BE2C (cell line): ENCODE measurements around the gene SNAPC2.

Experiments used
- DNase-seq: peaks from one replicate; pipeline ENCODE4 v3.0.0-alpha.2; 2020
- H3K27me3 ChIP-seq: fragments of 250-450 bp; sonication (Bioruptor Pico); 2 replicates; pipeline ENCODE4 v1.5.1; 2020; ENCODE audit warnings: mild to moderate bottlenecking
- H3K36me3 ChIP-seq: fragments of 250-450 bp; sonication (Bioruptor Pico); 2 replicates; pipeline ENCODE4 v1.5.1; 2020; ENCODE audit warnings: mild to moderate bottlenecking
- H3K4me1 ChIP-seq: fragments of 250-450 bp; sonication (Bioruptor Pico); 2 replicates; pipeline ENCODE4 v1.5.1; 2020
- H3K4me3 ChIP-seq: 2 replicates; pipeline ENCODE4 v1.5.1; 2011; ENCODE audit warnings: low read depth, low read length
- H3K9me3 ChIP-seq: fragments of 250-450 bp; sonication (Bioruptor Pico); 2 replicates; pipeline ENCODE4 v1.5.1; 2020
- TF ChIP-seq, protein P1 (sequence below): IDR thresholded peaks from 2 replicates; pipeline ENCODE4 v1.5.1; 2012; ENCODE audit warnings: mild to moderate bottlenecking, low read depth, low read length

Gene SNAPC2

DNA sequence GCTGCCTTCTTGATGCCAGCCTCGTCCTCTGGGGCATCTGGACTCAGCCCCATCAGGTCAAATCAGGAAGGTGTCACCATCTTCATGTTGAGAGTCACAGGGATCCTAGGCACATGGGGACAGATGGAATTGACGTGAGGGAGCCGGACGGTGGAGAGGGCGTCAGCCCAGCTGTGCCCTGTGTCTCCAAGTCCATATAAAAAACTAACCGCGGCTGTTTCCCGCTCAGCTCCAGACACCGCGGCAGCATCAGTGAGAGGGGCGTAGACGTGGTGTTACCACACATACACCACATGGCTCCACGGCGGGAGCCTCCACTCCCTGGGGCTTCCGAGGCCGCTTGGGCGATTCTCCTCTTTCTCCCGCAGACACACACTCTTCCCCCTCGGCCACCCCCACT is 40.3 kb upstream of the SNAPC2 start:
- Histone ChIP-seq H3K4me1 (no peaks in the 10 kb centered on the region), H3K36me3 (no peaks in the 10 kb centered on the region), H3K9me3 (no peaks in the 10 kb centered on the region), H3K27me3 (no peaks in the 10 kb centered on the region; the same call in 1 of the 2 replicates), H3K4me3 (no peak overlapping the region)
- TF ChIP-seq, protein P1, sequence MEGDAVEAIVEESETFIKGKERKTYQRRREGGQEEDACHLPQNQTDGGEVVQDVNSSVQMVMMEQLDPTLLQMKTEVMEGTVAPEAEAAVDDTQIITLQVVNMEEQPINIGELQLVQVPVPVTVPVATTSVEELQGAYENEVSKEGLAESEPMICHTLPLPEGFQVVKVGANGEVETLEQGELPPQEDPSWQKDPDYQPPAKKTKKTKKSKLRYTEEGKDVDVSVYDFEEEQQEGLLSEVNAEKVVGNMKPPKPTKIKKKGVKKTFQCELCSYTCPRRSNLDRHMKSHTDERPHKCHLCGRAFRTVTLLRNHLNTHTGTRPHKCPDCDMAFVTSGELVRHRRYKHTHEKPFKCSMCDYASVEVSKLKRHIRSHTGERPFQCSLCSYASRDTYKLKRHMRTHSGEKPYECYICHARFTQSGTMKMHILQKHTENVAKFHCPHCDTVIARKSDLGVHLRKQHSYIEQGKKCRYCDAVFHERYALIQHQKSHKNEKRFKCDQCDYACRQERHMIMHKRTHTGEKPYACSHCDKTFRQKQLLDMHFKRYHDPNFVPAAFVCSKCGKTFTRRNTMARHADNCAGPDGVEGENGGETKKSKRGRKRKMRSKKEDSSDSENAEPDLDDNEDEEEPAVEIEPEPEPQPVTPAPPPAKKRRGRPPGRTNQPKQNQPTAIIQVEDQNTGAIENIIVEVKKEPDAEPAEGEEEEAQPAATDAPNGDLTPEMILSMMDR = no peak
- DNase-seq = no peak

DNA sequence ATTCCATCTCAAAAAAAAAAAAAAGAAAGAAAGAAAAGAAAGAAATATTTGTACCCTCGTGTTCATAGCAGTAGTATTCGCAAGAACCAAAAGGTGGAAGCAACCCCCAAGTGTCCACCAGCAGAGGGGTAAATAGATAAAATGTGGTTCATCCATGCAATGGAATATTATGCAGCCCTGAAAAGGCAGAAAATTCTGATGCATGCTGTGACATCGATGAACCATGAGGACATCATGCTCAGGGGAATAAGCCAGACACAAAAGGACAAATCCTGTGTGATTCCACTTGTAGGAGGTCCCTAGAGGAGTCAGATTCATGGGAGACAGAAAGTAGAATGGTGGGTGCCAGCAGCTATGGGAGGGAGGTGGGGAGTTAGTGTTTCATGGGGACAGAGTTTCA is 38.2 kb upstream of the SNAPC2 start:
- no peaks in the 10 kb centered on the region for H3K9me3 ChIP-seq
- no peak overlapping the region for H3K4me3 ChIP-seq
- no peaks in the 10 kb centered on the region for H3K4me1 ChIP-seq
- no peaks in the 10 kb centered on the region for H3K36me3 ChIP-seq
- peaks cover 4% of the 10 kb centered on the region; the same call in 1 of the 2 replicates for H3K27me3 ChIP-seq
- TF ChIP-seq, protein P1 = no peak
- no peak for DNase-seq

DNA sequence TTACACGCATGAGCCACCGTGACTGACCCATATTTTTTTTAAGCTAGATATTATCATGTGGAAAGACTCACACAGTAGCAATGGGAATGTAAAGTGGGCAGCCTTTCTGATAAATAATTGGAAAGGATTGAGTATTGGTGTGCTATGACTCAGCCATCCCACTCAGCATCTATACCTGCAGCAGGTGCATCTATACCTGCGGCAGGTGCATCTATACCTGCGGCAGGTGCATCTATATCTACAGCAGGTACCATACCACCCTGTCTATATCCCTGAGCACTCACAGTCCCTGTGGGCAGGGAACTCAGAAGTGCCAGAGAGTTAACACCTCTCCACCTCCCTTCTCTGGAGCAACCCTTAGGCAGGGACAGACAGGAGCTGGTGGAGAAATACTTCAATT is 37.0 kb upstream of the SNAPC2 start:
- no peaks in the 10 kb centered on the region for H3K4me1 ChIP-seq
- no peak for DNase-seq
- TF ChIP-seq, protein P1 = no peak
- H3K36me3 ChIP-seq = no peaks in the 10 kb centered on the region
- H3K27me3 ChIP-seq = peaks cover 4% of the 10 kb centered on the region; the same call in 1 of the 2 replicates
- H3K9me3 ChIP-seq = no peaks in the 10 kb centered on the region
- H3K4me3 ChIP-seq = no peak overlapping the region

DNA sequence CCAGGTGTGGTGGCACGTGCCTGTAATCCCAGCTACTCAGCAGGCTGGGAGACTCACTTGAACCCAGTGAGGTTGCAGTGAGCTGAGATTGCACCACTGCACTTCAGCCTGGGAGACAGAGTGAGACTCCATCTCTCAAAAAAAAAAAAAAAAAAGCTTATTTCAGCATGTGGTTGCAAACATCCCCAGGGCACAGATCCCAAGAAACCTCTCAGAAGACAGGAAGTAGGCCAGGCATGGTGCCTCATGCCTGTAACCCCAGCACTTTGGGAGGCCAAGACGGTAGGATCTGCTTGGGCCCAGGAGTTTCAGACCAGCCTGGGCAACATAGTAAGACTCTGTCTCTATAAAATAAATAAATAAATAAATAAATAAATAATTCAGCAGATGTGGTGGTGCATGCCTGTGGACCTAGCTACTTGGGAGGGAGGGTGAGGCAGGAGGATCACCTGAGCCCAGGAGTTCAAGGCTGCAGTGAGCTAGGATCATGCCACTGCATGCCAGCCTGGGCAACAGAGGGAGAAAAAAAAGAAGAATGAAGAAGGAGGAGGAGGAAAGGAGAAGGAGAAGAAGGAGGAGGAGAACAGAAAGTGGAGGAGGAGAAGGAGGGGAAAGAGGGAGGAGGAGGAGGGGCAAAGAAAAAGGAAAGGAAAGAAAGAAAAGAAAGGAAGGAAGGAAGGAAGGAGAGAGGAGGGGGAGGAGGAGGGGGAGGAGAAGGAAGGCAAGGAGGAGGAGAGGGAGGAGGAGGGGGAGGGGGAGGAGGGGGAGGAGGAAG is 36.2 kb upstream of the SNAPC2 start:
- Histone ChIP-seq H3K4me3 (no peak overlapping the region), H3K4me1 (no peaks in the 10 kb centered on the region), H3K9me3 (no peaks in the 10 kb centered on the region), H3K27me3 (peaks cover 4% of the 10 kb centered on the region; the same call in 1 of the 2 replicates), H3K36me3 (no peaks in the 10 kb centered on the region)
- DNase-seq = no peak
- TF ChIP-seq, protein P1 = no peak

DNA sequence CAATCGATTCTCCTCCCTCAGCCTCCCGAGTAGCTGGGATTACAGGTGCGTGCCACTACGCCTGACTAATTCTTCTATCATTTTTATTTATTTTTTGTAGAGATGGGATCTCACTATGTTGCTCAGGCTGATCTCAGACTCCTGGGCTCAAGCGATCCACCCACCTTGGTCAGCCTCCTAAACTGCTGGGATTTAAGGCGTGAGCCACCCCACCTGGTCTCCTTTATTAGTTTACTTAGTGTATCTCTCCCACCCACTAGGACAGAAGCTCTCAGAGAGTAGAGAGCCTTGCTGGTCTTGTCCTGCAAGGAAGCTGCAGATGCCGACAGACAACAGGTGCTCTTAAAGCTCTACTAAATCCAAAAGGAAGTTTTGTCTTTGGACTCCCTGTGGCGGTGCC is 34.3 kb upstream of the SNAPC2 start:
- DNase-seq = no peak
- Histone ChIP-seq H3K9me3 (no peaks in the 10 kb centered on the region), H3K27me3 (peaks cover 4% of the 10 kb centered on the region; the same call in 1 of the 2 replicates), H3K36me3 (no peaks in the 10 kb centered on the region), H3K4me3 (no peak overlapping the region), H3K4me1 (no peaks in the 10 kb centered on the region)
- TF ChIP-seq, protein P1 = no peak

DNA sequence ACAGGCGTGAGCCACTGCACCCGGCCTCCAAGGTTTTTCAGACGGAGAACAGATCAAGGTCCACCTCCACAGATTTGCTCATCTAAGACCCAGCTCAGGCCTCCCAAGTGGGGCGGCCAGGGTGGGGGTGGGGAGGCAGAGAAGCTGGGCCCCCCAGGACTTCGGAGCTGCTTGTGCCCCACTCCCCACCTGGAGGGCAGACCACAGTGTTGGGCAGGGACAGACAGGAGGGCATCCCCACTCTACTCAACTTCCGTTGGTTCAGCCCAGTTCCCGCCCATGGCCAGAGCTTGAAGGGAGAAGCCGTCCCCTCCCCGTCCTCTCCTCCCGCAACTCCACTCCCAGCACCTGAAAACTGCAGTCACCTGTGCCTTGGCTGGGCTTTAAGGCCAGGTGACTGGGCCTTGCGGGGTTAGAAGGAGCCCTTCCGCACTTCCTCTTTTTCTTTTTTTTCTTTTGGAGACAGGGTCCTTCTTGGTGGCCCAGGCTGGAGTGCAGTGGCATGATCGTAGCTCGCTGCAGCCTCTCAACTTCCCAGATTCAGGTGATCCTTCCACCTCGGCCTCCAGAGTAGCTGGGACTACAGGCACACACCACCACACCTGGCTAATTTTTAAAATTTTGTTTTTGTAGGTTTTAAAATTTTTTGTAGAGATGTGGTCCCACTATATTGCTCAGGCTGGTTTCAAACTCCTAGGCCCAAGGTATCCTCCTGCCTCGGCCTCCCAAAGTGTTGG is 32.6 kb upstream of the SNAPC2 start:
- Histone ChIP-seq H3K36me3 (no peaks in the 10 kb centered on the region), H3K4me3 (no peak overlapping the region)

More for the DNA sequence above, 32.6 kb upstream of the SNAPC2 start:
- H3K4me1 ChIP-seq = no peaks in the 10 kb centered on the region
- H3K27me3 ChIP-seq = peaks cover 4% of the 10 kb centered on the region; the same call in 1 of the 2 replicates
- no peaks in the 10 kb centered on the region for H3K9me3 ChIP-seq
- TF ChIP-seq, protein P1 = no peak
- DNase-seq = no peak
